ENCODE results near the gene GPATCH3.

GRCh38 chr1:26855636-26856035 is 44.6 kb downstream of the GPATCH3 start:
- TF ChIP-seq, protein P1, sequence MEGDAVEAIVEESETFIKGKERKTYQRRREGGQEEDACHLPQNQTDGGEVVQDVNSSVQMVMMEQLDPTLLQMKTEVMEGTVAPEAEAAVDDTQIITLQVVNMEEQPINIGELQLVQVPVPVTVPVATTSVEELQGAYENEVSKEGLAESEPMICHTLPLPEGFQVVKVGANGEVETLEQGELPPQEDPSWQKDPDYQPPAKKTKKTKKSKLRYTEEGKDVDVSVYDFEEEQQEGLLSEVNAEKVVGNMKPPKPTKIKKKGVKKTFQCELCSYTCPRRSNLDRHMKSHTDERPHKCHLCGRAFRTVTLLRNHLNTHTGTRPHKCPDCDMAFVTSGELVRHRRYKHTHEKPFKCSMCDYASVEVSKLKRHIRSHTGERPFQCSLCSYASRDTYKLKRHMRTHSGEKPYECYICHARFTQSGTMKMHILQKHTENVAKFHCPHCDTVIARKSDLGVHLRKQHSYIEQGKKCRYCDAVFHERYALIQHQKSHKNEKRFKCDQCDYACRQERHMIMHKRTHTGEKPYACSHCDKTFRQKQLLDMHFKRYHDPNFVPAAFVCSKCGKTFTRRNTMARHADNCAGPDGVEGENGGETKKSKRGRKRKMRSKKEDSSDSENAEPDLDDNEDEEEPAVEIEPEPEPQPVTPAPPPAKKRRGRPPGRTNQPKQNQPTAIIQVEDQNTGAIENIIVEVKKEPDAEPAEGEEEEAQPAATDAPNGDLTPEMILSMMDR (conservative IDR thresholded peaks at IDR 0.05; ENCODE audit: low read length), result no peak
- no peak for TF ChIP-seq EZH2phosphoT487 (IDR thresholded peaks at IDR 0.05; ENCODE audit: borderline replicate concordance)
